ENCODE data around the gene TMEM182.

Gene TMEM182

DNA sequence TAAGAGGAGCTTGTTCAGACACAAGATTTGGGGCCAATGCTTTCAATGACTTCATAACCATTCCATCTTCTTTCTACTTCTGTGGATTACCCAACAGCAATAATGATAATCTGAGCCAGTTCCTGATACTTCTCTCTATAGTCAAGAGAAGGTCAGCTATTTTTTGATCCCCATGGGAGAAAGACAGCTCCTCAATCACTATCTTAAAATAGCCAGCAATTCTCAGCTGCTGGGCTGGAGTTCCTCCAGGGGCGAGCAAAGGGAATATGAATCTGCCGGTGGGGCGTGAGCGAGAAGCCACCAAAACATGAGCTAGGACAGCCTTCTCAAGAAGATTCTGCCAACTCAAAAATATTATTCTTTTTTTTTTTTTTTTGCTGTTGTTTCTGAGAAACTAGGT is at the start of gene TMEM182:
Gene TMEM182, plus strand, starts transcription at position 269 of the 400 bp plus-strand sequence. CDS start 187 bp downstream, outside the sequence.
- H3K27me3 ChIP-seq (ENCODE audit: insufficient read depth, low read length): no peaks in the 10 kb centered on the region
- no peak within 1 kb of the TSS for H3K9ac ChIP-seq (ENCODE audit: low read depth, low read length)
- H3K4me3 ChIP-seq (ENCODE audit: low read length): no peak within 1 kb of the TSS
- H3K4me1 ChIP-seq (ENCODE audit: insufficient read depth, low read length): no peaks in the 10 kb centered on the region
- H3K36me3 ChIP-seq (ENCODE audit: insufficient read depth, low read depth, low read length): no peaks in the 10 kb centered on the region
- H3K27ac ChIP-seq (ENCODE audit: low read length): no peak within 1 kb of the TSS
- H3K9me3 ChIP-seq (ENCODE audit: insufficient read depth, low read depth, low read length): no peaks in the 10 kb centered on the region

DNA sequence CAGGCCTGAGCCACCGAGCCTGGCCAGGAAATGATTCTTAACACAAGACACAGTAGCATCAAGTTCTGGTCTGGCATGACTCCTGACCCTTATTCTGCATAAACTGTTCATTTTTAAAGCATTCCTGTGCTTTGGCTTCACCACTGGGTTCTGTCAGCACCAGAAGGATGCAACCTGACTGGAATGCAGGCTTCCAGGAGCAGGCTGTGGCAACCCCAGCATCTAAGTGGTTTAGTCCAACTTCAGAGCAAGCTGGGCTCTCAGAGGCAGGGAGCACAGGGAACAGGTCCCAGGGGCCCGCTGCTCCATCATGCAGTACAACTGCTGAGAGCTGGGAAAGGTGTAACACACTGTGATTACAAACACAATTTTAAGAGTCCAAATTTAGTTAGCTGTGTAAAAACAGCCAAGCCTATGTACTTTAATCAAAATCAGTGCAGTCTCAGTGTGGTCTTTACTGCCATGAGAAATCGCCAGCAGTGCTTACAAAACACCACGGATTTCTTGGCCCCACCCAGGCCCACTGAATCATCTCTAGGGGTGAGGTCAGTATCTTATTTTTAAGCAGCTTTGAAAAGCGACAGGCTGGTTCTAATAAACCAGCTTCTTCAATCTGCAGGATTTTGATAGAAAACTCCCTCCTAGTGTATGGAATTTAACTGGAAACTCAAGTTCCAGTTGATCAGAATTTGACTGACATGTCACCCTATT is 44.4 kb upstream of the TMEM182 start:
- H3K27me3 ChIP-seq (ENCODE audit: insufficient read depth, low read length): no peaks in the 10 kb centered on the region
- no peak overlapping the region for H3K4me3 ChIP-seq (ENCODE audit: low read length)
- no peaks in the 10 kb centered on the region for H3K9me3 ChIP-seq (ENCODE audit: insufficient read depth, low read depth, low read length)
- H3K9ac ChIP-seq (ENCODE audit: low read depth, low read length): no peak overlapping the region
- no peak overlapping the region for H3K27ac ChIP-seq (ENCODE audit: low read length)
- H3K36me3 ChIP-seq (ENCODE audit: insufficient read depth, low read depth, low read length): peaks cover 61% of the 10 kb centered on the region
- H3K4me1 ChIP-seq (ENCODE audit: insufficient read depth, low read length): no peaks in the 10 kb centered on the region

DNA sequence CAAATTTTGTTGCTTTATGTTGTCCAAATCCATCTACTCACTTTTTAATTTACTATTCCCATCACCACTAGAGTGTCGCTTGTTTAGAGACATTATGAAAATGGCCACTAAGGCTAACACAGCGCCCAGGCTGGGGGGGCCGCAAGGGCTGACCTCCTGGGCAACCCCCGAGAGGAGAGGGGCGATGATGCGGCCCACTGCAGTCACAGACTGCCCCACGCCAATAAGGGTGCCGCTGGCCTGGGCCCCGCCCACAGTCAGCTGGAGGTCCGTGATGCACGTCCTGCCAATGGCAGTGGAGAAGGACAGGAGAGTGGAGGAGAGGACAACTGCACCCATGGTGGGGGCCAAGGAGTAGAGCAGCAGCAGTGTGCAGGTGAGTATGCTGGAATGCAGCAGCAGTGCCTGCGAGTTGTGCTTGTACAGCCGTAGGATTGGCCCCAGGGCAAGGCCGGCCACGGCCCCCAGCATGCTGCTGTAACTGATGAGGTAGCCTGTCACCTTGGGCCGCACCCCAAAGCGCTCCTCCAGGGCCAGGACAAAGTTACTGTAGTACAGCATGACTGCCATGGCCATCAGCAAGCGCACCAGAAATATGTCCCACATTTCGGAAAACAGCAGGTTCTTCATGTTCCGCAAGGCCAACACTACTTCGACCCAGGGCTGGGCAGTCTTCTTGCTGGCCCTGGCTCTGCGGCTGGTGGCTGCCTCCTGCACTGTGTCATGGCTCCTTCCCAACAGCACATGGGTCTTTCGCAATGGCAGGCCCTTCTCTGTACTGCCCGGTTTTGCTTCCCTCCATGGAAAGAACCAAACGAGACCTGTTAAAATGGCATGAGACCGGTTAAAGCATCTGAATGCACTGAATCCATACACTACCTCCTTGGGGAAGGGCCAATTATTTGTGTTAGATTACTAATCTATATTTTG is 43.2 kb upstream of the TMEM182 start:
- H3K4me1 ChIP-seq (ENCODE audit: insufficient read depth, low read length): no peaks in the 10 kb centered on the region
- peaks cover 73% of the 10 kb centered on the region for H3K36me3 ChIP-seq (ENCODE audit: insufficient read depth, low read depth, low read length)
- no peak overlapping the region for H3K27ac ChIP-seq (ENCODE audit: low read length)

GRCh38 chr2:102724016-102724490 is 37.8 kb upstream of the TMEM182 start:
- no peaks in the 10 kb centered on the region for H3K27me3 ChIP-seq (ENCODE audit: insufficient read depth, low read length)
- no peak overlapping the region for H3K4me3 ChIP-seq (ENCODE audit: low read length)
- H3K4me1 ChIP-seq (ENCODE audit: insufficient read depth, low read length): no peaks in the 10 kb centered on the region
- no peaks in the 10 kb centered on the region for H3K9me3 ChIP-seq (ENCODE audit: insufficient read depth, low read depth, low read length)
- no peak overlapping the region for H3K9ac ChIP-seq (ENCODE audit: low read depth, low read length)
- H3K27ac ChIP-seq (ENCODE audit: low read length): no peak overlapping the region
- H3K36me3 ChIP-seq (ENCODE audit: insufficient read depth, low read depth, low read length): peaks cover 81% of the 10 kb centered on the region

More for the DNA sequence above, 43.2 kb upstream of the TMEM182 start:
- Histone ChIP-seq H3K9me3 (ENCODE audit: insufficient read depth, low read depth, low read length) (no peaks in the 10 kb centered on the region), H3K4me3 (ENCODE audit: low read length) (no peak overlapping the region), H3K9ac (ENCODE audit: low read depth, low read length) (no peak overlapping the region), H3K27me3 (ENCODE audit: insufficient read depth, low read length) (no peaks in the 10 kb centered on the region)

DNA sequence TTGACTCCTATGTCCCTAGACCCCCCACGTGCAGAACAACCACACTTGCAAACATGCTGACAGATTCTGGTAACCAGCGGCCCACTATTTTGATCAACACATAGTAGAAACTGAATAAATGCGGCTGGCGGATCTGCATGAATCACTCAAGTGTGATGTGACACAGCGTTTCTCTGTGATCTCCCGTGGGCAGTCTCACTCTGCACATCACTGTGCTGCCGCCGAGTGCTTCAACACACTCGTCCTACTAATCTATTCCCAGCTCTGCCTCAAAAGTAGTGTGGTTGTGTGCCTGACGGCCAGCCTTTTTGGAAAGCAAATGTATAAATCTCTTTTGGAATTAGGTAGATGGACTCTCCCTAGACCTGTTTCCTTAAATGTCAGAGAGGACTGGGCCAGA is 37.3 kb upstream of the TMEM182 start:
- no peaks in the 10 kb centered on the region for H3K27me3 ChIP-seq (ENCODE audit: insufficient read depth, low read length)
- no peak overlapping the region for H3K9ac ChIP-seq (ENCODE audit: low read depth, low read length)
- no peak overlapping the region for H3K4me3 ChIP-seq (ENCODE audit: low read length)
- H3K27ac ChIP-seq (ENCODE audit: low read length): no peak overlapping the region
- H3K4me1 ChIP-seq (ENCODE audit: insufficient read depth, low read length): no peaks in the 10 kb centered on the region
- H3K36me3 ChIP-seq (ENCODE audit: insufficient read depth, low read depth, low read length): peaks cover 79% of the 10 kb centered on the region
- H3K9me3 ChIP-seq (ENCODE audit: insufficient read depth, low read depth, low read length): no peaks in the 10 kb centered on the region

GRCh38 chr2:102726128-102727087 is 35.4 kb upstream of the TMEM182 start:
- Histone ChIP-seq H3K4me3 (ENCODE audit: low read length) (no peak overlapping the region), H3K9me3 (ENCODE audit: insufficient read depth, low read depth, low read length) (no peaks in the 10 kb centered on the region), H3K27me3 (ENCODE audit: insufficient read depth, low read length) (no peaks in the 10 kb centered on the region), H3K4me1 (ENCODE audit: insufficient read depth, low read length) (no peaks in the 10 kb centered on the region), H3K9ac (ENCODE audit: low read depth, low read length) (no peak overlapping the region), H3K36me3 (ENCODE audit: insufficient read depth, low read depth, low read length) (peaks cover 74% of the 10 kb centered on the region), H3K27ac (ENCODE audit: low read length) (no peak overlapping the region)

GRCh38 chr2:102735416-102736109 is 26.3 kb upstream of the TMEM182 start:
- 0 out of 2 replicates have a peak, but pooled peaks cover 4% of the 10 kb centered on the region for H3K4me1 ChIP-seq (ENCODE audit: insufficient read depth, low read length)
- peak overlapping the region; percentile 90 for H3K9ac ChIP-seq (ENCODE audit: low read depth, low read length)
- H3K27me3 ChIP-seq (ENCODE audit: insufficient read depth, low read length): no peaks in the 10 kb centered on the region
- H3K9me3 ChIP-seq (ENCODE audit: insufficient read depth, low read depth, low read length): no peaks in the 10 kb centered on the region
- H3K4me3 ChIP-seq (ENCODE audit: low read length): peak overlapping the region; percentile 96
- peaks cover 16% of the 10 kb centered on the region; the same call in 1 of the 2 replicates for H3K36me3 ChIP-seq (ENCODE audit: insufficient read depth, low read depth, low read length)
- H3K27ac ChIP-seq (ENCODE audit: low read length): no peak overlapping the region

- Histone ChIP-seq H3K27me3 (ENCODE audit: insufficient read depth, low read length) (no peaks in the 10 kb centered on the region), H3K4me3 (ENCODE audit: low read length) (peak overlapping the region; percentile 96), H3K4me1 (ENCODE audit: insufficient read depth, low read length) (0 out of 2 replicates have a peak, but pooled peaks cover 4% of the 10 kb centered on the region), H3K9ac (ENCODE audit: low read depth, low read length) (peak overlapping the region; percentile 90), H3K9me3 (ENCODE audit: insufficient read depth, low read depth, low read length) (no peaks in the 10 kb centered on the region), H3K36me3 (ENCODE audit: insufficient read depth, low read depth, low read length) (peaks cover 11% of the 10 kb centered on the region; the same call in 1 of the 2 replicates), H3K27ac (ENCODE audit: low read length) (no peak overlapping the region)
Measured at GRCh38 chr2:102736110-102736409, 25.8 kb upstream of the TMEM182 start.

DNA sequence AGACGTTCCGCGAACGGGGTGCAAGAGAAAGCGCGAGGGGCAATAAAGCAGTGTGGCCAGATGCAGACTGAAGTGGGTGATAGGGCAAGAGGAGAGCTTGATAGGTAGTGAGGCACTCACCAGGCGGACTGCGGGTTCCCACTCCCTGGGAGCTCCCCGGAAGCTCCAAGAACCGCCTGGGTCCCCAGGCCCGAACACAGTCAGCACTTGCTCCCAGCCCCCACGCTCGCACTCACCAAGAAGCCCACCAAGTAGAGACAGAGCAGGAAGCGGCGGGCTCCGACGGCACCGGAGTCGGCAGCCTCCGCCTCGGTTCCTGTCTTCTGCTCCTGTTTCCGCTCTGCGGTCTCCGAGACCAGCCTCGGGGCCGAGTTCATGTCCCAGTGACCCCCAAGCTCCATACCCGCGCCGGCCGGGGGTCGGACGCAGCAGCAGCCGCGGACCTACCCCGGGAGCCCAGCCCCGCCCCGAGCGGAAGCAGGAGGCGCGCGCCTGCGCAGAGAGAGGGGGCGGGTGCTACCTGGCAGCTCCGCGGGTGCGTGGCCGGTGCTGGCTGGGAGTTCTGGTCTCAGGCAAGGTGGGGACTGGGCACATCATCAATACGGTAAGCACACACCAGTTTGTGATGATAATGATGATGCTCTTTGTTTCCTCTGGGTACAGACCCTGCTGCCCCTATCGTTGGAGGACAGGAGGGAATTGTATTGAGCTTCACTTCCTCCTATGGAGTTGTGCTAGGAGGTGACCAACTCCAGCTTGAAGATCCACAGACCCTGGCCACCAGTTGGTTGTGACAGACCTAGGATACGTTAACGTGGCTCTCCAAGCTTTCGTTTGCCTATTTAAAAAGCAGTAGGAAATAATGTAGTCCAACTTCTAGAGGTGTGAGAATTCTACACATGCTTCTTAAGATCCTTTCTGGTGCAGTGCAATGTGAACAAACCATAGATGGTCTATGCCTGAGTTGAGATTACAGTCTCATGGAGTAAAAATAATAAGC is 25.1 kb upstream of the TMEM182 start:
- Histone ChIP-seq H3K9me3 (ENCODE audit: insufficient read depth, low read depth, low read length) (no peaks in the 10 kb centered on the region), H3K36me3 (ENCODE audit: insufficient read depth, low read depth, low read length) (peaks cover 5% of the 10 kb centered on the region; the same call in 1 of the 2 replicates), H3K4me1 (ENCODE audit: insufficient read depth, low read length) (0 out of 2 replicates have a peak, but pooled peaks cover 4% of the 10 kb centered on the region), H3K4me3 (ENCODE audit: low read length) (peak overlapping the region; percentile 96), H3K27ac (ENCODE audit: low read length) (no peak overlapping the region), H3K9ac (ENCODE audit: low read depth, low read length) (peak overlapping the region; percentile 90), H3K27me3 (ENCODE audit: insufficient read depth, low read length) (no peaks in the 10 kb centered on the region)

DNA sequence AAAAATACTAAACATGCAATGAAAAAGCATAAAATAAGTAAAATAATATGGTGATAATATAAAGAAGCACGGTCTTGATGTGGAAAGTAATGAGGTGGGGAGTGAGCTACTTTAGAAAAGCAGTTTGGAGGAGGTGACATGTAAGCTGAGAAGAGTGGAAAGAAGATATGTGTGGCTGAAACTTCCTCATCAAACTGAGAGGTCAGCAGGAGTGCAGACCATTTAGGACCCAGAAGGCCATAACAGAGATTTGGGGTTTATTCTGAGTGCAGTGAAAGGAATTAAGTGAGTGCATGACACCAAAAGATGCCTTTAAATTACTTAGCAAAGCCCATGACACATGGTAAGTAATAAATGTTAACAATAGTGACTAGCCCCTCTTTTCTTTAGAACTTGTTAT is 24.4 kb upstream of the TMEM182 start:
- Histone ChIP-seq H3K9me3 (ENCODE audit: insufficient read depth, low read depth, low read length) (no peaks in the 10 kb centered on the region), H3K27me3 (ENCODE audit: insufficient read depth, low read length) (no peaks in the 10 kb centered on the region), H3K4me3 (ENCODE audit: low read length) (peak overlapping the region; percentile 96), H3K36me3 (ENCODE audit: insufficient read depth, low read depth, low read length) (no peaks in the 10 kb centered on the region), H3K4me1 (ENCODE audit: insufficient read depth, low read length) (0 out of 2 replicates have a peak, but pooled peaks cover 4% of the 10 kb centered on the region), H3K27ac (ENCODE audit: low read length) (no peak overlapping the region), H3K9ac (ENCODE audit: low read depth, low read length) (no peak overlapping the region; the same call in 1 of the 2 replicates)

All from iPS-20b (cell line).